HUDEP-2 (cell line): ENCODE results near the gene KCNJ12.
"Not testable (repeated sequence)": the region's sequence is repeated elsewhere in the genome, so short reads cannot be mapped to it uniquely, and the experiment has no call there.

Experiments used
- DNase-seq, 76 experiments: peaks; one replicate each; lab custom pipeline; 2025; ENCODE audit not compliant: unreplicated experiment in 76 of 76; lab: John Stamatoyannopoulos, UW

Gene KCNJ12

GRCh38 chr17:21436883-21437836, 61.0 kb downstream of the KCNJ12 start:
- DNase-seq, result not testable (repeated sequence)

GRCh38 chr17:21438316-21439014, 62.3 kb downstream of the KCNJ12 start:
- not testable (repeated sequence) for DNase-seq

GRCh38 chr17:21439015-21439336, 62.8 kb downstream of the KCNJ12 start:
- not testable (repeated sequence) for DNase-seq

- no peak for DNase-seq
Observed at GRCh38 chr17:21445091-21445650, 69.0 kb downstream of the KCNJ12 start.

GRCh38 chr17:21447552-21447951, 71.4 kb downstream of the KCNJ12 start:
- DNase-seq, result not testable (repeated sequence)

- DNase-seq, result not testable (repeated sequence)
Observed at GRCh38 chr17:21449891-21450290, 73.7 kb downstream of the KCNJ12 start.

- DNase-seq, result no peak
Observed at GRCh38 chr17:21451975-21452374, 75.8 kb downstream of the KCNJ12 start.

GRCh38 chr17:21452377-21453143, 76.4 kb downstream of the KCNJ12 start:
- peak in 72 of 76 experiments; percentile 8 to 86 (median 68) for DNase-seq

- peak in 13 of 76 experiments; percentile 10 to 86 (median 45) for DNase-seq
Observed at GRCh38 chr17:21453144-21453898, 77.2 kb downstream of the KCNJ12 start.

- DNase-seq, result not testable (repeated sequence)
Observed at GRCh38 chr17:21454006-21454405, 77.8 kb downstream of the KCNJ12 start.

- no peak for DNase-seq
Observed at GRCh38 chr17:21454441-21454840, 78.3 kb downstream of the KCNJ12 start.

- no peak for DNase-seq
Observed at GRCh38 chr17:21455761-21456160, 79.6 kb downstream of the KCNJ12 start.

- not testable (repeated sequence) for DNase-seq
Observed at GRCh38 chr17:21456449-21456848, 80.3 kb downstream of the KCNJ12 start.

- DNase-seq, result peak in 74 of 76 experiments; percentile 26 to 97 (median 89)
Observed at GRCh38 chr17:21457051-21458026, 81.2 kb downstream of the KCNJ12 start.

GRCh38 chr17:21458054-21458453, 81.9 kb downstream of the KCNJ12 start:
- peak in 2 of 76 experiments; percentile 2 to 12 for DNase-seq

- no peak for DNase-seq
Observed at GRCh38 chr17:21459536-21459935, 83.4 kb downstream of the KCNJ12 start.

GRCh38 chr17:21460358-21460757, 84.2 kb downstream of the KCNJ12 start:
- no peak for DNase-seq

- no peak for DNase-seq
Observed at GRCh38 chr17:21462237-21462636, 86.1 kb downstream of the KCNJ12 start.
